Measurements from ENCODE around the gene PPP1R12B.
A peak's percentile ranks its signal among the peaks of the same experiment; 100 is the strongest.

The PPP1R12B gene, protein sequence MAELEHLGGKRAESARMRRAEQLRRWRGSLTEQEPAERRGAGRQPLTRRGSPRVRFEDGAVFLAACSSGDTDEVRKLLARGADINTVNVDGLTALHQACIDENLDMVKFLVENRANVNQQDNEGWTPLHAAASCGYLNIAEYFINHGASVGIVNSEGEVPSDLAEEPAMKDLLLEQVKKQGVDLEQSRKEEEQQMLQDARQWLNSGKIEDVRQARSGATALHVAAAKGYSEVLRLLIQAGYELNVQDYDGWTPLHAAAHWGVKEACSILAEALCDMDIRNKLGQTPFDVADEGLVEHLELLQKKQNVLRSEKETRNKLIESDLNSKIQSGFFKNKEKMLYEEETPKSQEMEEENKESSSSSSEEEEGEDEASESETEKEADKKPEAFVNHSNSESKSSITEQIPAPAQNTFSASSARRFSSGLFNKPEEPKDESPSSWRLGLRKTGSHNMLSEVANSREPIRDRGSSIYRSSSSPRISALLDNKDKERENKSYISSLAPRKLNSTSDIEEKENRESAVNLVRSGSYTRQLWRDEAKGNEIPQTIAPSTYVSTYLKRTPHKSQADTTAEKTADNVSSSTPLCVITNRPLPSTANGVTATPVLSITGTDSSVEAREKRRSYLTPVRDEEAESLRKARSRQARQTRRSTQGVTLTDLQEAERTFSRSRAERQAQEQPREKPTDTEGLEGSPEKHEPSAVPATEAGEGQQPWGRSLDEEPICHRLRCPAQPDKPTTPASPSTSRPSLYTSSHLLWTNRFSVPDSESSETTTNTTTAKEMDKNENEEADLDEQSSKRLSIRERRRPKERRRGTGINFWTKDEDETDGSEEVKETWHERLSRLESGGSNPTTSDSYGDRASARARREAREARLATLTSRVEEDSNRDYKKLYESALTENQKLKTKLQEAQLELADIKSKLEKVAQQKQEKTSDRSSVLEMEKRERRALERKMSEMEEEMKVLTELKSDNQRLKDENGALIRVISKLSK

DNA sequence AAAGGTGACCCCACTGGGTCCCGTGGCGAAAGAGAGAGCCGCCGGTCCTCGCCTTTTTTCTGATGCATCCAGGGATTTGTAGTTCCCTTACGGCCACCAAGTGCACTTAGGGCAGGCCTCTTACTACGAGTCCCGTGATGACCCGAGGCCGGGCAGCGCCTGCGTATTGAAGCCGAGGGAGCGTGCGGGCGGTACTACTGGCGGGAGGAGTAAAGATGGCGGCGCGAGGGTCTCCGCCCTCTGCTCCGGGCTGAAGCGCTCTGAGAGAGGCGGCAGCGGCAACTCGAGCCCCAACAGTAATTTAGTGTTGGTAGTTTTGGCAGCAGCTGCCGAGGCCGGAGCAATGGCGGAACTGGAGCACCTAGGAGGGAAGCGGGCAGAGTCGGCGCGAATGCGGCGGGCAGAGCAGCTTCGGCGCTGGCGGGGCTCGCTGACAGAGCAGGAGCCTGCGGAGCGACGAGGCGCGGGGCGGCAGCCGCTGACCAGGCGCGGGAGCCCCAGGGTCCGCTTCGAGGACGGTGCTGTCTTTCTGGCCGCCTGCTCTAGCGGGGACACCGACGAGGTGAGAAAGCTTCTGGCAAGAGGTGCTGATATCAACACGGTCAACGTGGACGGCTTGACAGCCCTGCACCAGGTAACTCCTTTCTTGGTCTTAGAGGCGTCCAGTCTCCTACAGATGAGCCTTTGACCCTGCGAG, at the start of gene PPP1R12B:
Gene PPP1R12B, plus strand, starts transcription at position 191 of the 697 bp plus-strand sequence. Its CDS starts 153 bp downstream, at position 344.
- H3K9me3 ChIP-seq (ENCODE audit: low read length), result no peaks in the 10 kb centered on the region
- peak within 1 kb of the TSS; percentile 82 to 97 for H3K4me3 ChIP-seq (ENCODE audit: low read depth in 1 of 2, low read length in 2 of 2)
- H3K9ac ChIP-seq (ENCODE audit: low read length), result peak within 1 kb of the TSS; percentile 53
- H3K36me3 ChIP-seq (ENCODE audit: insufficient read depth, low read length), result no peaks in the 10 kb centered on the region
- peak within 1 kb of the TSS; percentile 84 for H3K27ac ChIP-seq (ENCODE audit: low read depth, low read length)
- no peaks in the 10 kb centered on the region for H3K27me3 ChIP-seq (ENCODE audit: control insufficient read depth in 1 of 2, insufficient read depth in 2 of 2, low read length in 2 of 2)
- H3K4me1 ChIP-seq (ENCODE audit: insufficient read depth, low read length), result peaks cover 11% of the 10 kb centered on the region

DNA sequence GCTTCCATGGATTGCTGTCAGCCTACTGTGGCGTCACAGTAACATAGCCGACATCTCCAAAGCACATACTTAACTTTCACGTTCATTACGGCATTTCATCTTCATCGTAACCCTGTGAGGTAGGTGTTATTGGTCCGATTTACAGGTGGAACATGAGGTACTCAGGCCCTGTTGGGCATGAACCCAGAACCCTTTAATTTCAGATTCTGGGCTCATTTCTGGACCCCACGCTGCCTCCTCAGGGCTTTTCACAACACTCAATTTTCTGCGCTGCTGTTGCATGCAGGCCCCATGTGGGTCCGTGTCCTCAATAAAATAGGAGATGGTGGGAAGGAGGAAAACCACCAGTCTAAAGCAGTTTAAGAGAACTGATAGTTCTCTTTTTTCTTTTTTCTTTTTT, 46.3 kb upstream of the PPP1R12B start:
- H3K27ac ChIP-seq (ENCODE audit: low read depth, low read length), result no peak overlapping the region
- no peaks in the 10 kb centered on the region for H3K27me3 ChIP-seq (ENCODE audit: control insufficient read depth in 1 of 2, insufficient read depth in 2 of 2, low read length in 2 of 2)
- H3K36me3 ChIP-seq (ENCODE audit: insufficient read depth, low read length), result no peaks in the 10 kb centered on the region
- H3K9me3 ChIP-seq (ENCODE audit: low read length), result no peaks in the 10 kb centered on the region
- no peaks in the 10 kb centered on the region for H3K4me1 ChIP-seq (ENCODE audit: insufficient read depth, low read length)
- no peak overlapping the region for H3K4me3 ChIP-seq (ENCODE audit: low read depth in 1 of 2, low read length in 2 of 2)
- no peak overlapping the region for H3K9ac ChIP-seq (ENCODE audit: low read length)

DNA sequence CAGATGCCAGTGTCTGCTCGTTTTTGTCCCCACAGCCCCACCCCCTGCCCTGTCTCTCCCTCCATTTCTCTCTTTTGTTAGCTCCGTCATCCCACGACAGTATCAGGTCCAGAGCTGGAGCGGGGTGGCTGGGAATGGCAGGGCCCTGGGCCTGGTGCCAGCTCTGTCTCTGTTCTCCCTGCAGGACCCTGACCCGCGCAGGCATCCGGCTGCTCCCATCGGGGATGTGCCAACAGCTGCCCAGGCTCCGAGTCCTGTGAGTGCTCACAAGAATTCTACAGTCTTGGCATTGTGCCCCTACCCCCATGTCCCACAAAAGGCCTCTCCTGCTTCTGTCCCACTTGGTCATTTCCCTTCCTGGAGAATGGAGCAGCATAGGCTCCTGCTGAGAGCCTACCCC, 44.1 kb upstream of the PPP1R12B start:
- Histone ChIP-seq H3K9me3 (ENCODE audit: low read length) (no peaks in the 10 kb centered on the region), H3K27ac (ENCODE audit: low read depth, low read length) (no peak overlapping the region), H3K9ac (ENCODE audit: low read length) (no peak overlapping the region), H3K36me3 (ENCODE audit: insufficient read depth, low read length) (no peaks in the 10 kb centered on the region), H3K27me3 (ENCODE audit: control insufficient read depth in 1 of 2, insufficient read depth in 2 of 2, low read length in 2 of 2) (no peaks in the 10 kb centered on the region), H3K4me1 (ENCODE audit: insufficient read depth, low read length) (no peaks in the 10 kb centered on the region), H3K4me3 (ENCODE audit: low read depth in 1 of 2, low read length in 2 of 2) (no peak overlapping the region)

GRCh38 chr1:202305168-202305567, 43.3 kb upstream of the PPP1R12B start:
- Histone ChIP-seq H3K9ac (ENCODE audit: low read length) (no peak overlapping the region), H3K9me3 (ENCODE audit: low read length) (no peaks in the 10 kb centered on the region), H3K4me3 (ENCODE audit: low read depth in 1 of 2, low read length in 2 of 2) (no peak overlapping the region), H3K4me1 (ENCODE audit: insufficient read depth, low read length) (no peaks in the 10 kb centered on the region), H3K36me3 (ENCODE audit: insufficient read depth, low read length) (no peaks in the 10 kb centered on the region), H3K27me3 (ENCODE audit: control insufficient read depth in 1 of 2, insufficient read depth in 2 of 2, low read length in 2 of 2) (no peaks in the 10 kb centered on the region), H3K27ac (ENCODE audit: low read depth, low read length) (no peak overlapping the region)

DNA sequence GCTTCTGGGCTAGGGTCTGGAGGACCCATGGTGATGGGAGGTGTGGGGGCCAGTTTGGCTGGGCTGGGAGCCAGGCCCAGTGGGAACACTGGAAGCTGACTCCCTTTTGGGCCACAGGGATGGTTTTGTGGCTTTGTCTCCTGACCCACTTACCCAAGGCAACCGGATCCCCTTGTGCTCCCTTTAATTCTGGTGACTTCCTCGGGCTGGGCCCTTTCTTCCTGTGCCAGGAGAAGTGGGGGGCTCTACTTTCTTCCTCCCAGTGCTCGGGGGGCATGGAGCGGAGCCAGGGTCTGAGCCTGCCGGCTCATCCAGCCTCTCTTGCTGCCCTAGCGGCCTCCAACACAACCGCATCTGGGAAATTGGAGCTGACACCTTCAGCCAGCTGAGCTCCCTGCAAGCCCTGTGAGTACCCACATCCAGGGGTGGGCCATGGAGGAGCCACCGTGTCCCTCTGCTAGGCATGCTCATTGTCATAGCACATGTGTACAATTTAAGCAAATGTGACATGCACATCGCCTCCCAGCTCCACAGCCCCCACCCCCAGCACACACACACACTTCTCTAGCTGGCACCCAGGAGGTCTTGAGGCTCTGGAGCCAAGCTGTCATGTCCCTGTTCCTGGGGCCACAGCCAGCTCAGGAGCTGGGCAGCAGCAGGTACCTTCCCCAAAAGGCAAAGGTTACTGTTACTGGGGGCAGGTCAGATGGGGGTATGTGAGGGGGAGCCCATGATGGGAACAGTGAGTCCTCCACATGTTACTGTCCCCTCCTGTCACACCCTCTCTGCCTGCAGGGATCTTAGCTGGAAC, 41.8 kb upstream of the PPP1R12B start:
- Histone ChIP-seq H3K4me1 (ENCODE audit: insufficient read depth, low read length) (no peaks in the 10 kb centered on the region), H3K27me3 (ENCODE audit: control insufficient read depth in 1 of 2, insufficient read depth in 2 of 2, low read length in 2 of 2) (no peaks in the 10 kb centered on the region), H3K9me3 (ENCODE audit: low read length) (no peaks in the 10 kb centered on the region), H3K27ac (ENCODE audit: low read depth, low read length) (no peak overlapping the region), H3K4me3 (ENCODE audit: low read depth in 1 of 2, low read length in 2 of 2) (no peak overlapping the region), H3K9ac (ENCODE audit: low read length) (no peak overlapping the region), H3K36me3 (ENCODE audit: insufficient read depth, low read length) (no peaks in the 10 kb centered on the region)

- H3K4me3 ChIP-seq (ENCODE audit: low read depth in 1 of 2, low read length in 2 of 2), result no peak overlapping the region
- H3K27me3 ChIP-seq (ENCODE audit: control insufficient read depth in 1 of 2, insufficient read depth in 2 of 2, low read length in 2 of 2), result peaks cover 0 to 7% of the 10 kb centered on the region in 2 donors
- H3K9me3 ChIP-seq (ENCODE audit: low read length), result no peaks in the 10 kb centered on the region
- H3K27ac ChIP-seq (ENCODE audit: low read depth, low read length), result no peak overlapping the region
- no peaks in the 10 kb centered on the region for H3K36me3 ChIP-seq (ENCODE audit: insufficient read depth, low read length)
- H3K4me1 ChIP-seq (ENCODE audit: insufficient read depth, low read length), result no peaks in the 10 kb centered on the region
- no peak overlapping the region for H3K9ac ChIP-seq (ENCODE audit: low read length)
These were observed 38.3 kb upstream of the PPP1R12B start for GRCh38 chr1:202310071-202310725.

GRCh38 chr1:202310746-202311145, 37.8 kb upstream of the PPP1R12B start:
- H3K9ac ChIP-seq (ENCODE audit: low read length), result no peak overlapping the region
- peaks cover 0 to 7% of the 10 kb centered on the region in 2 donors for H3K27me3 ChIP-seq (ENCODE audit: control insufficient read depth in 1 of 2, insufficient read depth in 2 of 2, low read length in 2 of 2)
- no peak overlapping the region for H3K4me3 ChIP-seq (ENCODE audit: low read depth in 1 of 2, low read length in 2 of 2)
- H3K36me3 ChIP-seq (ENCODE audit: insufficient read depth, low read length), result no peaks in the 10 kb centered on the region
- no peaks in the 10 kb centered on the region for H3K9me3 ChIP-seq (ENCODE audit: low read length)
- H3K4me1 ChIP-seq (ENCODE audit: insufficient read depth, low read length), result no peaks in the 10 kb centered on the region
- H3K27ac ChIP-seq (ENCODE audit: low read depth, low read length), result no peak overlapping the region

DNA sequence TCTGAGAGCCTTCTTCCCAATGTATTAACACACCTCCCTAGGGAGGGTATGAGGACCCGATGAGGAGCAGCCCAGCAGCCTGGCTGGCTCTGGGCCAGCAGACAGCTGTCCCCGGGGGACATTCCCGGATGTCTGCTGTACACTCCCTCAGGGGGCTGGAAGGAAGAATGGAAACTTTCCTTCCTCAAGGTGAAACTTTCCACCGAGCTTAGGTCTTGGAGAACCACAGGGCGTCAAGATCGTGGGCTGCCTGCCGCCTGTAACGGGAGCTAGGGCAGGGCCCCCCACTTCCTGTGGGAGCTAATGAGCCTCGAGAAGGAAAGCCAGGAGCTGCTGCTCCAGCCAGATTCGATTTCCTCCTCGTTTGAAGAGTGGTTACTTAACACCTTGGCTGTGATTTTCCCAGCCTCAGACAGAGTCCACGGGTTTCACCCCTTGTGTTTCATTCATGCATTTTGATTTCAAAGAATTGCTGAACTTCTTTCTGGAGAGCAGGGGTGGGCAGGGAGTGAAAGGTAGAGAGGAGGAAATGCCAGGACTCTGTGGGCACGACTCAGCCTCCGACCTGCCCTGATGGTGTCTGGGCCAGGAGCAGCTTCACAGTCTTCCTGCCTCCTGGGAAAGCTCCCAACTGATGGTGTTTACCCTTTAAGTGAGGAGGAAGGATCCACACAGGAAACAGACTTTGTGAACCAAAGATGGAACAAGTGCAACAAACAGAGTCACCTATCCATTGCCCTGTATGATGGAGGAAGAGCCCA, 36.4 kb upstream of the PPP1R12B start:
- no peaks in the 10 kb centered on the region for H3K9me3 ChIP-seq (ENCODE audit: low read length)
- H3K4me3 ChIP-seq (ENCODE audit: low read depth in 1 of 2, low read length in 2 of 2), result no peak overlapping the region
- H3K27ac ChIP-seq (ENCODE audit: low read depth, low read length), result no peak overlapping the region
- H3K36me3 ChIP-seq (ENCODE audit: insufficient read depth, low read length), result no peaks in the 10 kb centered on the region
- no peaks in the 10 kb centered on the region for H3K4me1 ChIP-seq (ENCODE audit: insufficient read depth, low read length)
- no peak overlapping the region for H3K9ac ChIP-seq (ENCODE audit: low read length)
- H3K27me3 ChIP-seq (ENCODE audit: control insufficient read depth in 1 of 2, insufficient read depth in 2 of 2, low read length in 2 of 2), result peaks cover 0 to 7% of the 10 kb centered on the region in 2 donors

DNA sequence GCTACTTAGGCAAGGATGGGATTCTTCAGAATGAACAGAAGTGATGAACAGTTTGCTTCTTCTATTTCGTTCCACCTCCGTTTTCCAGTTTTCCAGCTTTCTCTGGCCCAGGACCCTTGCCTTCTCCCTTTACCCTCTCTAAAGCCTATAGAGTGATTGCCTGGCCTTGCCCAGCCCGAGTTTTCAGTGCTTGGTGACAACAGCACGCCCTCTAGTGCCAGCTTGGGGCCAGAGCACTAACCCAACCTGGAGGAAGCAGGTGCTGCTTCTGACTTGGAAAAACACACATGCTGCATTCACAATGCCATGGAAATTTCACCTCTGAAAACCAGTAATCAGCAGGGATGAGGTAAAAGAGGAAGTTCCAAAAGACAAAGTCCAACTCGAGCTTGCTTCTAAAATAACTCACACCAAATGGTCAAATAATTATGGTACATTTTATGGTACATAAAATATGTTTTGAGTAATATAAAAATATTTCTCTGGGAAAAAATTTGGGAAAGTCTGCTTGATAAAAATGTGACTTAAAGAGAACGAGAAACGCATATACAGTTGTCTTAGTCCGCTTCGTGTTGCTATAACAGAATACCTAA, 32.8 kb upstream of the PPP1R12B start:
- Histone ChIP-seq H3K27ac (ENCODE audit: low read depth, low read length) (no peak overlapping the region), H3K9ac (ENCODE audit: low read length) (no peak overlapping the region), H3K36me3 (ENCODE audit: insufficient read depth, low read length) (no peaks in the 10 kb centered on the region), H3K9me3 (ENCODE audit: low read length) (no peaks in the 10 kb centered on the region), H3K4me3 (ENCODE audit: low read depth in 1 of 2, low read length in 2 of 2) (no peak overlapping the region), H3K27me3 (ENCODE audit: control insufficient read depth in 1 of 2, insufficient read depth in 2 of 2, low read length in 2 of 2) (peaks cover 0 to 7% of the 10 kb centered on the region in 2 donors), H3K4me1 (ENCODE audit: insufficient read depth, low read length) (no peaks in the 10 kb centered on the region)

Measured in muscle layer of colon (tissue), 2 donors.